ENCODE measurements around the gene ZKSCAN3. TPM values are rescaled to one million over a fixed set of nuclear protein-coding genes. Genes with fewer than 3 reads are reported as not detected.

ZKSCAN3 gene
- total RNA-seq (2021; fragmentation: NEBNext Ultra II Directional; extraction: Animal tissue kit (Norgen Biotek cat#: 25700)): 9.2 and 9.8 TPM in 2 replicates
- polyA plus RNA-seq (2011; rRNA removed): 2.7 TPM in 2 replicates
- 3.4 TPM for polyA plus RNA-seq (2011; cell fraction: cytosol; rRNA removed)
- polyA plus RNA-seq (2011; cell fraction: nucleus; rRNA removed): 2.5 TPM
- 5.1 to 6.0 TPM (median 5.4 TPM) in 4 replicates for polyA plus RNA-seq (2012, experiment 1 of 2)
- 1.6 TPM for polyA plus RNA-seq (2012, experiment 2 of 2)
- 3.7 TPM for polyA plus RNA-seq (2013, experiment 1 of 2)
- 3.6 TPM for polyA plus RNA-seq (2013, experiment 2 of 2)
- 3.8 and 5.1 TPM in 2 replicates for polyA minus RNA-seq (2011; rRNA and poly(A)+ RNA removed)
- 2.9 TPM for polyA minus RNA-seq (2011; cell fraction: cytosol; rRNA and poly(A)+ RNA removed)
- polyA minus RNA-seq (2011; cell fraction: nucleus; rRNA and poly(A)+ RNA removed): 4.7 TPM
- long read RNA-seq, experiment 1, partial matches to known transcripts: 2 of 7 reads
- long read RNA-seq, experiment 1, other reads (novel, unspliced or antisense): 4 of 7 reads
- long read RNA-seq, experiment 2, full-length matches to known transcripts: 8 of 18 reads
- long read RNA-seq, experiment 2, partial matches to known transcripts: 3 of 18 reads
- long read RNA-seq, experiment 2, other reads (novel, unspliced or antisense): 7 of 18 reads

GRCh38 chr6:28349892-28350737, at the start of gene ZKSCAN3:
ZKSCAN3 (plus strand) TSS chr6:28349947; CDS start chr6:28359587, 9,640 bp downstream.
- no peak for FAIRE-seq
- H3K23me2 ChIP-seq (ENCODE audit: low read depth, low read length): no peaks in the 10 kb centered on the region; the same call in 1 of the 2 replicates
- peak within 1 kb of the TSS; percentile 60; the same call in 1 of the 2 replicates for H4K8ac ChIP-seq (ENCODE audit: extremely low read depth, insufficient read depth, low read length)
- H3K79me1 ChIP-seq (ENCODE audit: low read depth, low read length): no peaks in the 10 kb centered on the region; the same call in 1 of the 2 replicates
- H4K5ac ChIP-seq (ENCODE audit: insufficient read length, low read depth, low read length): peak within 1 kb of the TSS; percentile 89
- peaks cover 0 to 2% (median 0%) of the 10 kb centered on the region in 4 experiments; a peak in 1 of 7 replicates for H3K4me1 ChIP-seq (replicated peaks in 1 of 4; ENCODE audit: control insufficient read depth in 3 of 4, insufficient read depth in 4 of 4, low read length in 3 of 4)
- H3K56ac ChIP-seq (replicated peaks; ENCODE audit: insufficient read length, low read depth, low read length): peak within 1 kb of the TSS; percentile 81
- H4K91ac ChIP-seq (replicated peaks; ENCODE audit: insufficient read length, low read length): peak within 1 kb of the TSS; percentile 83
- peaks cover 0 to 38% of the 10 kb centered on the region in 2 experiments; a peak in 3 of 4 replicates for H3K79me2 ChIP-seq (ENCODE audit: control insufficient read depth in 1 of 2, insufficient read depth in 2 of 2, low read length in 2 of 2)
- H2BK20ac ChIP-seq (ENCODE audit: low read length): no peak within 1 kb of the TSS
- 0 out of 7 replicates have a peak, but pooled peaks cover 0 to 1% (median 0%) of the 10 kb centered on the region in 4 experiments for H3K27me3 ChIP-seq (replicated peaks in 1 of 4; ENCODE audit: control insufficient read depth in 3 of 4, extremely low read depth in 1 of 4, insufficient read depth in 3 of 4, low read length in 3 of 4)
- no peak within 1 kb of the TSS for H2BK120ac ChIP-seq (replicated peaks; ENCODE audit: low read depth, low read length)
- H4K20me1 ChIP-seq (replicated peaks in 1 of 2; ENCODE audit: control insufficient read depth in 1 of 2, insufficient read depth in 2 of 2, low read length in 2 of 2): peaks cover 0 to 1% of the 10 kb centered on the region in 2 experiments
- H2AFZ ChIP-seq (ENCODE audit: low read length): peak within 1 kb of the TSS; percentile 99
- peaks cover 0 to 3% of the 10 kb centered on the region in 2 experiments; a peak in 1 of 4 replicates for H3K9me3 ChIP-seq (ENCODE audit: insufficient read depth in 2 of 2, low read depth in 1 of 2, low read length in 1 of 2)
- H3K4ac ChIP-seq (replicated peaks; ENCODE audit: insufficient read length, low read depth, low read length): peak within 1 kb of the TSS; percentile 27
- H3K4me2 ChIP-seq (ENCODE audit: insufficient read depth in 1 of 2, low read depth in 2 of 2, low read length in 2 of 2): peak within 1 kb of the TSS; percentile 66 to 70
- peak within 1 kb of the TSS; percentile 96; the same call in 1 of the 2 replicates for H3K18ac ChIP-seq (ENCODE audit: extremely low read depth, low read length)
- 6% methylated on average over 29 of the region's 30 CpGs; no CpG with 5 or more reads in 1 of the 2 experiments for WGBS, 2 experiments (ENCODE audit: extremely low coverage in 1 of 2, insufficient coverage in 1 of 2, insufficient read length in 1 of 2, insufficient replicate concordance in 2 of 2, low coverage in 1 of 2, low lambda C conversion rate in 2 of 2, missing lambda C conversion rate in 1 of 2)
- ChIA-PET CTCF (ENCODE audit: partially characterized antibody) (interaction anchor here (1.1 kb wide), 1 partner anchor 15 kb away, joined by 3 read pairs; no protein-coding TSS in a partner anchor), POLR2A (ENCODE audit: partially characterized antibody) (interaction anchor here (0.7 to 2.7 kb wide), 8 partner anchors 8 to 208 kb away, joined by 3 to 20 read pairs (median 5); partner anchors contain the start of genes ZKSCAN8, ZSCAN26 and ZSCAN31)
- no peaks in the 10 kb centered on the region for H3K36me3 ChIP-seq (ENCODE audit: control insufficient read depth in 2 of 4, insufficient read depth in 4 of 4, low read length in 3 of 4)
- H2BK15ac ChIP-seq (ENCODE audit: low read length): 0 out of 2 replicates have a peak within 1 kb of the TSS, but pooled peaks have one; percentile 35
- H2BK5ac ChIP-seq (ENCODE audit: low read depth, low read length): peak within 1 kb of the TSS; percentile 69; the same call in 1 of the 2 replicates
- peak within 1 kb of the TSS; percentile 53 to 95 (median 82) for H3K9ac ChIP-seq (replicated peaks in 1 of 4; ENCODE audit: extremely low read depth in 1 of 4, low read depth in 3 of 4, low read length in 3 of 4)
- no peak within 1 kb of the TSS; the same call in 1 of the 2 replicates for H2AK5ac ChIP-seq (ENCODE audit: low read depth, low read length)
- H3K27ac ChIP-seq (ENCODE audit: low read depth, low read length): peak within 1 kb of the TSS; percentile 80
- H2BK12ac ChIP-seq (ENCODE audit: low read depth, low read length): no peak within 1 kb of the TSS
- no peak within 1 kb of the TSS for H3K14ac ChIP-seq (ENCODE audit: insufficient read length)
- H3K4me3 ChIP-seq (ENCODE audit: extremely low read depth in 1 of 4, insufficient read depth in 2 of 4, low read depth in 3 of 4, low read length in 4 of 4): peak within 1 kb of the TSS; percentile 93 to 96 (median 94)
- no peak within 1 kb of the TSS for H3K23ac ChIP-seq (ENCODE audit: insufficient read length)
- peak; percentile 46 to 86 for DNase-seq (ENCODE audit: low read depth in 1 of 2, low spot score in 2 of 2)
- TF ChIP-seq SAP30 (IDR thresholded peaks at IDR 0.05; ENCODE audit: insufficient read depth, insufficient replicate concordance, low read length) (peak; percentile 30), CREB1 (IDR thresholded peaks at IDR 0.05) (peak; percentile 16; the same call in 1 of the 2 replicates), TAF1 (IDR thresholded peaks at IDR 0.05; ENCODE audit: low read depth, low read length) (peak; percentile 84; the same call in 1 of the 2 replicates), TBP (IDR thresholded peaks at IDR 0.05; ENCODE audit: low read depth, low read length) (peak; percentile 77; the same call in 1 of the 2 replicates), MAX (IDR thresholded peaks at IDR 0.05) (no peak), PHF8 (conservative IDR thresholded peaks at IDR 0.05; ENCODE audit: low read depth, low read length) (peak; percentile 83), EGR1 (IDR thresholded peaks at IDR 0.05; ENCODE audit: borderline replicate concordance, low read depth, low read length) (0 out of 2 replicates have a peak, but pooled peaks have one; percentile 25)

Measured in H1 (cell line).